Upper lobe of right lung (tissue), 1 donor: ENCODE measurements around the gene ZNF621. TPM values are rescaled to one million over a fixed set of nuclear protein-coding genes. Genes with fewer than 3 reads are reported as not detected.

Source experiments
- ATAC-seq: fragments of 200-7000 bp; cut with Tn5 transposase; one replicate; pipeline ENCODE4 v1.9.1; 2020; ENCODE audit warnings: mild to moderate bottlenecking, moderate library complexity
- DNase-seq: peaks from one replicate; pipeline ENCODE4 v3.0.0-alpha.2; 2020
- H3K27ac ChIP-seq: fragments of 200-600 bp; one replicate; pipeline ENCODE4 v1.8.0; 2022
- H3K27me3 ChIP-seq: fragments of 200-600 bp; one replicate; pipeline ENCODE4 v1.8.0; 2022; ENCODE audit warnings: mild to moderate bottlenecking
- H3K36me3 ChIP-seq: fragments of 200-600 bp; one replicate; pipeline ENCODE4 v1.8.0; 2022
- H3K4me1 ChIP-seq: fragments of 200-600 bp; one replicate; pipeline ENCODE4 v1.8.0; 2022
- H3K4me3 ChIP-seq: fragments of 200-600 bp; one replicate; pipeline ENCODE4 v1.8.0; 2022; ENCODE audit warnings: mild to moderate bottlenecking
- H3K9me3 ChIP-seq: fragments of 200-600 bp; one replicate; pipeline ENCODE4 v1.8.0; 2022
- intact Hi-C: fragments of 100-400 bp; cut with DNase I; formaldehyde crosslinking; loops from one replicate; pipeline ENCODE4 v1.11.0; 2022
- total RNA-seq: library from RNA; stranded (reverse); fragmentation: NEBNext Ultra II Directional; extraction: Animal tissue kit (Norgen Biotek cat#: 25700); gene quantifications from one replicate; pipeline ENCODE4 v1.2.1, GENCODE V29; 2021
- TF ChIP-seq, protein P1 (sequence below): fragments of 200-600 bp; IDR thresholded peaks from one replicate; pipeline ENCODE4 v1.8.0; 2022; ENCODE audit warnings: antibody characterized with exemption
- donor health status: DM: no; HTN: yes; CAD: no; lungs with severe emphysema.

The ZNF621 gene
- total RNA-seq, 1 donor from 2014 or later: 20.1 TPM

DNA sequence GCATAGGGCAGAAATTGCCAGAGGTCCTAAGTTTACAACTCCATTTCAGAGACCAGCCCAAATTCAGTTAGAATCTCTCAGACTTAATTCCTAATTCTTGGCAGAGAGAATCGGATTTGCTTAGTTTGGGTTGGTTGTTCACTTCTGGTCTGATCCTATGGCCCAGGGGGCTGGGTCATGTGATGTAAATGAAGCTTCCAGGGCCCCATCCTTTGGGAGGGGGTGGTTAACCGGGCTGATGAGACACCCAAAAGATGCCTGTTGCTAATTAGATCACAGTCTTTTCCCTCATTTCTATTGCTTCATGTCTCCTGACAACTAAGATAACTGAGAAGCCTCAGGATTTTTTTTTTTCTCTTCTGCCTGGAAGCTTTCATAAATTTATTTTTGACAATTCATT, 30.1 kb upstream of the ZNF621 start:
- no peaks in the 10 kb centered on the region for H3K9me3 ChIP-seq
- no peak overlapping the region for H3K4me3 ChIP-seq
- no peaks in the 10 kb centered on the region for H3K36me3 ChIP-seq
- no peaks in the 10 kb centered on the region for H3K27me3 ChIP-seq
- ATAC-seq (no peak), DNase-seq (no peak)
- no peaks in the 10 kb centered on the region for H3K4me1 ChIP-seq
- TF ChIP-seq, protein P1, sequence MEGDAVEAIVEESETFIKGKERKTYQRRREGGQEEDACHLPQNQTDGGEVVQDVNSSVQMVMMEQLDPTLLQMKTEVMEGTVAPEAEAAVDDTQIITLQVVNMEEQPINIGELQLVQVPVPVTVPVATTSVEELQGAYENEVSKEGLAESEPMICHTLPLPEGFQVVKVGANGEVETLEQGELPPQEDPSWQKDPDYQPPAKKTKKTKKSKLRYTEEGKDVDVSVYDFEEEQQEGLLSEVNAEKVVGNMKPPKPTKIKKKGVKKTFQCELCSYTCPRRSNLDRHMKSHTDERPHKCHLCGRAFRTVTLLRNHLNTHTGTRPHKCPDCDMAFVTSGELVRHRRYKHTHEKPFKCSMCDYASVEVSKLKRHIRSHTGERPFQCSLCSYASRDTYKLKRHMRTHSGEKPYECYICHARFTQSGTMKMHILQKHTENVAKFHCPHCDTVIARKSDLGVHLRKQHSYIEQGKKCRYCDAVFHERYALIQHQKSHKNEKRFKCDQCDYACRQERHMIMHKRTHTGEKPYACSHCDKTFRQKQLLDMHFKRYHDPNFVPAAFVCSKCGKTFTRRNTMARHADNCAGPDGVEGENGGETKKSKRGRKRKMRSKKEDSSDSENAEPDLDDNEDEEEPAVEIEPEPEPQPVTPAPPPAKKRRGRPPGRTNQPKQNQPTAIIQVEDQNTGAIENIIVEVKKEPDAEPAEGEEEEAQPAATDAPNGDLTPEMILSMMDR: no peak
- H3K27ac ChIP-seq: no peak overlapping the region
- intact Hi-C loops: no loop called here

DNA sequence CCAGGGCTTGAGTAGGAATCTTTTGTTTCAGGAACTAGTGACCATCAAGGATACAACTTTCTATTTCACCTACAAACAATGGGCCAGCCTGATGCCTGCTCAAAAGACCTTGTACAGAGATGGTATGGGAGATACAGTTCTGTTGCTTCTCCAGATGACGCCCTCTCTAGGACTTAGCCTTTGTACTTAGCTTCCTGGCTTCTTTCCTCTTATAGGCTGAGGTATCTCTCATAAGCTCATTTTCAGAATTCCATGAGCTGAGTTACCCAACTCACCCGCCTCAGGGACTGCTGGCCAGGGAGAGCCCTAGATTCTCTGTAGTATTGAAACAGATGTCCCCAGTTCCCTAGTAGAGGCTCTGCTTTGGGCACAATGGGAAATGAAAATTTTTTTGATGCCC, 27.5 kb upstream of the ZNF621 start:
- Histone ChIP-seq H3K4me1 (no peaks in the 10 kb centered on the region), H3K27ac (no peak overlapping the region), H3K4me3 (no peak overlapping the region), H3K27me3 (no peaks in the 10 kb centered on the region), H3K36me3 (no peaks in the 10 kb centered on the region), H3K9me3 (no peaks in the 10 kb centered on the region)
- TF ChIP-seq, protein P1: no peak
- intact Hi-C loops: no loop called here
- ATAC-seq (no peak), DNase-seq (no peak)

DNA sequence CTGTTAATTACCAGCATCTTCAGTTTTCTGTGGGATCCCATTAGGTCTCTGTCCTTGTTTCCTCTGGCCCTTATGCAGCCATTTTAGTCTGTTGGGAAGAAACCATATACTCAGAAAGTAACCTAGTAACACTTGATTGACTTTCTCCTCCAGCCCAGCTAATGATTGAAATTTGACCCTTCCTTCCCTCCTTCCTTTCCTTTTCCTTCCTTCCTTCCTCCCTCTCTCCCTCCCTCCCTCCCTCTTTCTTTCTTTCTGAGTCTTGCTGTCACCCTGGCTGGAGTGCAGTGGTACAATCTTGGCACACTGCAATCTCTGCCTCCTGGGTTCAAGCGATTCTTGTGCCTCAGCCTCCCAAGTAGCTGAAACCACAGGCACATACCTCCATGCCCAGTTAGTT, 24.8 kb upstream of the ZNF621 start:
- intact Hi-C loops: no loop called here
- DNase-seq (no peak), ATAC-seq (no peak)
- peaks cover 5% of the 10 kb centered on the region for H3K4me1 ChIP-seq
- no peaks in the 10 kb centered on the region for H3K9me3 ChIP-seq
- H3K4me3 ChIP-seq: no peak overlapping the region
- no peaks in the 10 kb centered on the region for H3K36me3 ChIP-seq
- TF ChIP-seq, protein P1: no peak
- H3K27me3 ChIP-seq: no peaks in the 10 kb centered on the region
- no peak overlapping the region for H3K27ac ChIP-seq

DNA sequence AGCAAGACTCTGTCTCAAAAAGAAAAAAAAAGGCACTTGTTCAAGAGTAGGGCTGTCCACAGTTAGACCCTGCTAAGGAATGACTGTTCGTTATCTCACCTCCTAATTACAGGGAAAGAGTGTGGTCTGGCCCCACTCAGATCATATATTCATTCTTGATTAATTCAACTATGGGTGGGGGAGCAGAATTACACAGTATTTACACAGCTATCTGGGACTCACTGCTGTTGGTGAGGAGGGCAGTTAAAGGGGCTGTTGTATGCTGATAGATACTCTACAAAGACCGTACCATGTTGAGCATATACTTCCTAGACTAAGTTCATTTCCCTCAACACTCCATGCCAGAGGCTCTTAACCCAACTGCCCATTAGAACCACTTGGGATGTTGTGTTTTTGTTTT, 22.7 kb upstream of the ZNF621 start:
- no peak for DNase-seq
- no peaks in the 10 kb centered on the region for H3K36me3 ChIP-seq
- no peak overlapping the region for H3K27ac ChIP-seq
- no peaks in the 10 kb centered on the region for H3K9me3 ChIP-seq
- TF ChIP-seq, protein P1: no peak
- ATAC-seq: no peak
- no peaks in the 10 kb centered on the region for H3K27me3 ChIP-seq
- H3K4me3 ChIP-seq: no peak overlapping the region
- intact Hi-C loops: no loop called here
- peaks cover 14% of the 10 kb centered on the region for H3K4me1 ChIP-seq

DNA sequence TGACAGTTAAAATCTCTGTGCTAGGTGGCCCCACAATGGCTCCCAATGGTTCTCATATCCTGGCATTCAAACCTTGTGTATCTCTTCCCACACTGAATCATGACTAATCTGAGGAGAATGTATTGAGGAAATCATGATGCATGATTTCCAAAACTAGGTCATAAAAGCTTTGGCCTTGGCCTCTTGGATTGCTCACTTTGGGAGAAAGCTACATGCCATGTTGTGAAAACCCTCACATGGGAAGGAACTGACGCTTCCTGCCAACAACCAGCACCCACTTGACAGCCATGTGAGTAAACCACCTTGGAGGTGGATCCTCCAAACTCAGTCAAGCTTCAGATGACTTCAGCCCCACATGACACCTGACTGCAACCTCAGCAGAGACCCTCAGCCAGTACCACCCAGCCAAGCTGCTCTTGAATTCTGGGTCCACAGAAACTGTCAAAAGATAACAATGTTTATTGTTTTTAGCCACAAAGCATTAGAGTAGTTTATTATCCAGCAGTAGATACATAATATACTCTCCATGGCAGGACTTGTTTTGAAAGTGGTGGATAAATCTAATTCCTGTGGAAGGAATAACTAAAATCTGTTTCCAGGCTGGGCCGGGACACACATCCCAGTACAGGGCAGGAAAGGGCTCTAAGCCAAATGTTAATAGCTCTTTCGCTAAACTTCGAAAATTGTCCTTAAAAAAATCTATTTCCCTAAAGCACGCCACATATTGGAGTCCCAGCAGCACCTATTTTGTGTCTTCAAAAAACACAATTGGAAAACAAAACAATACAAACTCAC, 19.9 kb upstream of the ZNF621 start:
- Histone ChIP-seq H3K9me3 (no peaks in the 10 kb centered on the region), H3K36me3 (peaks cover 6% of the 10 kb centered on the region), H3K4me3 (peak overlapping the region; percentile 70), H3K27me3 (no peaks in the 10 kb centered on the region), H3K4me1 (peaks cover 14% of the 10 kb centered on the region), H3K27ac (peak overlapping the region; percentile 82)
- no peak for DNase-seq
- ATAC-seq: peak; percentile 45
- intact Hi-C loops: no loop called here
- TF ChIP-seq, protein P1: no peak
